GM12878 (cell line): ENCODE data around the gene NACA2. TPM values are rescaled to one million over a fixed set of nuclear protein-coding genes. Genes with fewer than 3 reads are reported as not detected.
A peak's percentile ranks its signal among the peaks of the same experiment; 100 is the strongest.

Experiments used
- ATAC-seq: fragments of 200-7000 bp; cut with Tn5 transposase; 3 replicates; pipeline ENCODE4 v1.9.1; 2020; ENCODE audit warnings: mild to moderate bottlenecking, moderate library complexity
- BruUV-seq: library from RNA; stranded (reverse); fragments of 400-500 nt; replicated peaks from 2 replicates; lab custom pipeline; 2021; lab: Mats Ljungman, UMichigan
- CTCF ChIA-PET: fragments of 300-600 bp; sonication (Branson Sonifier 250); formaldehyde crosslinking; extraction: SDS; loops from one replicate; lab custom pipeline; 2021; ENCODE audit warnings: inconsistent platforms; lab: Yijun Ruan, JAX
- POLR2A ChIA-PET: fragments of 350-600 bp; formaldehyde crosslinking; extraction: SDS; loops from one replicate; lab custom pipeline; 2021; ENCODE audit warnings: inconsistent platforms; lab: Charles Lee
- RAD21 ChIA-PET: fragments of 300-600 bp; sonication (Branson Sonifier 250); formaldehyde crosslinking; loops from one replicate; lab custom pipeline; 2023; ENCODE audit warnings: antibody characterized with exemption; ENCODE audit not compliant: unreplicated experiment; lab: Charles Lee
- SMC1A ChIA-PET: fragments of 300-600 bp; sonication (Branson Sonifier 250); formaldehyde crosslinking; loops from one replicate; lab custom pipeline; 2023; ENCODE audit not compliant: unreplicated experiment, uncharacterized antibody; lab: Charles Lee
- DNase-seq: peaks from one replicate; pipeline ENCODE4 v3.0.0-alpha.2; 2011; ENCODE audit warnings: low read depth, low spot score
- FAIRE-seq: peaks from 3 replicates; lab custom pipeline; 2011; peaks lifted over from hg19 to GRCh38; lab: Jason Lieb, UNC
- H2AFZ ChIP-seq: 2 replicates; pipeline ENCODE4 v1.6.0; 2011; ENCODE audit warnings: low read depth, low read length, control low read depth; ENCODE audit not compliant: control insufficient read depth
- H3K27ac ChIP-seq: 2 replicates; pipeline ENCODE4 v1.5.1; 2011; ENCODE audit warnings: control low read depth; ENCODE audit not compliant: control insufficient read depth, insufficient read depth
- H3K27me3 ChIP-seq, 2 experiments: replicated peaks in 1 of 2; 2 replicates each; pipeline versions ENCODE4 v1.6.0 to v1.6.1; 2011; ENCODE audit warnings: low read length in 1 of 2; ENCODE audit not compliant: control insufficient read depth in 2 of 2, insufficient read depth in 2 of 2
- H3K36me3 ChIP-seq, 2 experiments: 2 replicates each; pipeline ENCODE4 v1.5.1; 2011; ENCODE audit warnings: low read length in 1 of 2; ENCODE audit not compliant: control insufficient read depth in 2 of 2, insufficient read depth in 2 of 2
- H3K4me1 ChIP-seq: 2 replicates; pipeline ENCODE4 v1.6.1; 2011; ENCODE audit warnings: mild to moderate bottlenecking, low read length, moderate library complexity, mixed read lengths; ENCODE audit not compliant: control insufficient read depth, insufficient read depth
- H3K4me2 ChIP-seq: 2 replicates; pipeline ENCODE4 v1.6.0; 2011; ENCODE audit warnings: control low read depth; ENCODE audit not compliant: control insufficient read depth, insufficient read depth
- H3K4me3 ChIP-seq: fragments of 200-600 bp; sonication (generic); 2 replicates; pipeline ENCODE4 v1.5.1; 2016
- H3K79me2 ChIP-seq: 2 replicates; pipeline ENCODE4 v1.6.0; 2011; ENCODE audit warnings: low read length; ENCODE audit not compliant: control insufficient read depth, insufficient read depth
- H3K9ac ChIP-seq: 2 replicates; pipeline ENCODE4 v1.8.0; 2011; ENCODE audit warnings: low read length, control low read depth, mixed read lengths; ENCODE audit not compliant: control insufficient read depth, insufficient read depth
- H3K9me3 ChIP-seq: replicated peaks from 3 replicates; pipeline ENCODE4 v1.5.1; 2011; ENCODE audit warnings: mild to moderate bottlenecking, low read length; ENCODE audit not compliant: control insufficient read depth, insufficient read depth
- H4K20me1 ChIP-seq: 2 replicates; pipeline ENCODE4 v1.6.0; 2011; ENCODE audit not compliant: control insufficient read depth, insufficient read depth
- IKZF2 ChIP-seq, 2 experiments: fragments of 450-650 bp; IDR thresholded peaks; 2 replicates each; pipeline ENCODE4 v1.6.1; 2017; ENCODE audit warnings: mild to moderate bottlenecking in 2 of 2, moderate library complexity in 2 of 2
- IRF4 ChIP-seq: IDR thresholded peaks from 2 replicates; pipeline ENCODE4 v1.6.1; 2011; ENCODE audit warnings: low read depth, low read length
- MTA3 ChIP-seq: IDR thresholded peaks from 2 replicates; pipeline ENCODE4 v1.6.1; 2012; ENCODE audit warnings: low read length, inconsistent platforms, borderline replicate concordance
- MXI1 ChIP-seq: fragments of 150-350 bp; IDR thresholded peaks from 2 replicates; pipeline ENCODE4 v1.6.1; 2011; ENCODE audit warnings: low read depth, mild to moderate bottlenecking, inconsistent platforms, low read length, improper control_type of control experiment
- NFYB ChIP-seq: IDR thresholded peaks from 2 replicates; pipeline ENCODE4 v1.6.1; 2011; ENCODE audit warnings: low read depth, mild to moderate bottlenecking, low read length, improper control_type of control experiment, moderate library complexity; ENCODE audit not compliant: insufficient read depth
- PAX8 ChIP-seq: fragments of 450-650 bp; IDR thresholded peaks from 2 replicates; pipeline ENCODE4 v1.6.1; 2017; ENCODE audit warnings: mild to moderate bottlenecking, moderate library complexity
- RAD21 ChIP-seq: IDR thresholded peaks from 2 replicates; pipeline ENCODE4 v1.6.1; 2011; ENCODE audit warnings: mild to moderate bottlenecking, low read depth, low read length, moderate library complexity; ENCODE audit not compliant: insufficient read depth
- SMAD5 ChIP-seq: IDR thresholded peaks from 2 replicates; pipeline ENCODE4 v1.6.1; 2016; ENCODE audit warnings: antibody characterized with exemption, low read depth
- SMC3 ChIP-seq: IDR thresholded peaks from 2 replicates; pipeline ENCODE4 v1.6.1; 2011; ENCODE audit warnings: low read length, improper control_type of control experiment, borderline replicate concordance
- STAT1 ChIP-seq: fragments of 450-650 bp; conservative IDR thresholded peaks from 2 replicates; pipeline ENCODE4 v1.6.1; 2014; ENCODE audit warnings: antibody characterized with exemption, mild to moderate bottlenecking
- WGBS: methylation state at CpG from one replicate; pipeline ENCODE4 v1.1.6; 2016; ENCODE audit warnings: low lambda C conversion rate; ENCODE audit not compliant: insufficient replicate concordance, insufficient coverage; ENCODE audit errors: missing lambda C conversion rate; 5-methylcytosine and 5-hydroxymethylcytosine counted together
- in situ Hi-C: fragments of 300-500 bp; cut with MboI; formaldehyde crosslinking; loops from 9 replicates; pipeline ENCODE4 v1.14.3; 2018; ENCODE audit warnings: mixed read lengths
- intact Hi-C: fragments of 100-400 bp; cut with micrococcal nuclease; formaldehyde crosslinking; loops from one replicate; pipeline ENCODE4 v1.14.2; 2022; ENCODE audit not compliant: unreplicated experiment
- polyA plus RNA-seq, 11 experiments: library from polyadenylated mRNA; depleted of rRNA in 4 of 11; unstranded in 6 of 11; stranded (reverse) in 5 of 11; fragments of >200 nt; fragmentation: Nextera tagmentation in 4 of 11; fragmentation: Illumina TruSeq in 1 of 11; extraction: Ambion mirVana in 4 of 11; extraction: Trizol in 1 of 11; gene quantifications; 1 replicate in 1 of 11; 2 replicates in 10 of 11; pipeline versions ENCODE4 v1.2.1 to v1.2.3, GENCODE V29; 2011 to 2016; ENCODE audit warnings: inconsistent platforms in 2 of 11, missing spikeins in 2 of 11, low read depth in 1 of 11
- total RNA-seq, 4 experiments: library from RNA; depleted of rRNA in 3 of 4; stranded (reverse); fragments of >200 nt in 3 of 4; fragmentation: Illumina TruSeq in 1 of 4; extraction: Trizol in 1 of 4; gene quantifications; 2 replicates each; pipeline versions ENCODE4 v1.2.1 to v1.2.3, GENCODE V29; 2013 to 2021
- TF ChIP-seq, protein P1 (sequence below): fragments of 450-650 bp; IDR thresholded peaks from 2 replicates; pipeline ENCODE4 v1.6.1; 2017; ENCODE audit warnings: borderline replicate concordance
- TF ChIP-seq, protein P2 (sequence below), 3 experiments: IDR thresholded peaks in 2 of 3; conservative IDR thresholded peaks in 1 of 3; 2 replicates each; pipeline ENCODE4 v1.5.1; 2011; ENCODE audit warnings: low read depth in 3 of 3, low read length in 3 of 3, mild to moderate bottlenecking in 3 of 3, control low read depth in 2 of 3, moderate library complexity in 2 of 3, inconsistent platforms in 1 of 3, mixed read lengths in 1 of 3; ENCODE audit not compliant: control insufficient read depth in 2 of 3, insufficient read depth in 1 of 3; ENCODE audit errors: extremely low read depth in 1 of 3
- TF ChIP-seq, protein P3 (sequence below): fragments of 450-650 bp; IDR thresholded peaks from 2 replicates; pipeline ENCODE4 v1.6.1; 2016; ENCODE audit warnings: mild to moderate bottlenecking

NACA2 gene
- total and polyA plus RNA-seq, 10 of the 15 experiments (the other 5 are each of a cell fraction or from before 2014, with no cell fraction given): 0.16 to 0.68 (median 0.36) TPM; not detected in 4

DNA sequence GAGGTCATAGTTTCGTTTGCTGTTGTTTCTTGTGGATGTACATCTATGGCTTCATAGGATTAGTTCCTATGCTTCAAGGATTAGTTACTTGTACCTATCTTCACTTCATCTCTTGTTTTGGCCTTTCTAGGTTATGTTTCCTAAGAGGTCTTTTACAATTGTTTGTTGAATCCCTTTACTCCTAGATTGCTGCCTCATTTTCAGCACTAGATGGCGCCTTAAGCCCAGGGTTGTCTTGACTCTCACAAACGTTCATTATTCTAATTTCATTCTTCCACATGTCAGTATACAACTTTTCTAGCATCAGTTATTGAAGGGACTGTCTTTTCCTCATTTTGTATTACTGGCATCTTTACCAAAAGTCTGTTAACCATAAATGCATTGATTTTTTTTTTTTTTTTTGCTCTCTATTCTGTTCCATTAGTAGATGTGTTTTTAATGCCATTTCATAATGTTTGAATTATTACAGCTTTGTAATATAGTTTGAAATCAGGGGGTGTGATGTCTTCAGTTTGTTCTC lies 45.0 kb upstream of the NACA2 start:
- in situ Hi-C loops: loop anchor here (5.0 kb wide), 1 partner anchor 201 kb away; no protein-coding TSS in a partner anchor
- no peaks in the 10 kb centered on the region for H4K20me1 ChIP-seq
- no peaks in the 10 kb centered on the region; a peak in 1 of 4 replicates for H3K27me3 ChIP-seq
- FAIRE-seq: peak; percentile 73
- no peaks in the 10 kb centered on the region for H3K36me3 ChIP-seq
- DNase-seq: peak; percentile 35
- H3K4me2 ChIP-seq: no peak overlapping the region
- H3K4me3 ChIP-seq: no peak overlapping the region
- no peak overlapping the region; the same call in 1 of the 2 replicates for H2AFZ ChIP-seq
- H3K9ac ChIP-seq: no peak overlapping the region
- ChIA-PET SMC1A (interaction anchor here (0.6 to 5.6 kb wide), 22 partner anchors 17 to 940 kb away, joined by 3 to 80 read pairs (median 4); no protein-coding TSS in a partner anchor), RAD21 (interaction anchor here (0.6 to 4.8 kb wide), 12 partner anchors 43 to 477 kb away, joined by 3 to 45 read pairs (median 6); partner anchors contain the start of gene BRIP1), CTCF (interaction anchor here (0.6 to 6.0 kb wide), 26 partner anchors 8 to 638 kb away, joined by 3 to 83 read pairs (median 5); no protein-coding TSS in a partner anchor), POLR2A (interaction anchor here (0.6 kb wide), 1 partner anchor 201 kb away, joined by 3 read pairs; no protein-coding TSS in a partner anchor)
- H3K79me2 ChIP-seq: no peaks in the 10 kb centered on the region
- ATAC-seq: peak; percentile 76
- BruUV-seq: no TSS peak
- no peaks in the 10 kb centered on the region for H3K9me3 ChIP-seq
- no peaks in the 10 kb centered on the region for H3K4me1 ChIP-seq
- intact Hi-C loops: loop anchor here (1.0 kb wide), 2 partner anchors 201 to 473 kb away; no protein-coding TSS in a partner anchor
- H3K27ac ChIP-seq: no peak overlapping the region
- 0% methylated on average over 3 of the region's 3 CpGs for WGBS
- TF ChIP-seq SMAD5 (no peak), MXI1 (no peak), MTA3 (no peak), IRF4 (no peak), RAD21 (peak; percentile 98), STAT1 (no peak), IKZF2 (IDR thresholded peaks at IDR 0.05) (no peak), SMC3 (peak; percentile 97), NFYB (no peak), PAX8 (no peak)
- TF ChIP-seq, protein P1, sequence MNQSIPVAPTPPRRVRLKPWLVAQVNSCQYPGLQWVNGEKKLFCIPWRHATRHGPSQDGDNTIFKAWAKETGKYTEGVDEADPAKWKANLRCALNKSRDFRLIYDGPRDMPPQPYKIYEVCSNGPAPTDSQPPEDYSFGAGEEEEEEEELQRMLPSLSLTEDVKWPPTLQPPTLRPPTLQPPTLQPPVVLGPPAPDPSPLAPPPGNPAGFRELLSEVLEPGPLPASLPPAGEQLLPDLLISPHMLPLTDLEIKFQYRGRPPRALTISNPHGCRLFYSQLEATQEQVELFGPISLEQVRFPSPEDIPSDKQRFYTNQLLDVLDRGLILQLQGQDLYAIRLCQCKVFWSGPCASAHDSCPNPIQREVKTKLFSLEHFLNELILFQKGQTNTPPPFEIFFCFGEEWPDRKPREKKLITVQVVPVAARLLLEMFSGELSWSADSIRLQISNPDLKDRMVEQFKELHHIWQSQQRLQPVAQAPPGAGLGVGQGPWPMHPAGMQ: no peak
- TF ChIP-seq, protein P2, sequence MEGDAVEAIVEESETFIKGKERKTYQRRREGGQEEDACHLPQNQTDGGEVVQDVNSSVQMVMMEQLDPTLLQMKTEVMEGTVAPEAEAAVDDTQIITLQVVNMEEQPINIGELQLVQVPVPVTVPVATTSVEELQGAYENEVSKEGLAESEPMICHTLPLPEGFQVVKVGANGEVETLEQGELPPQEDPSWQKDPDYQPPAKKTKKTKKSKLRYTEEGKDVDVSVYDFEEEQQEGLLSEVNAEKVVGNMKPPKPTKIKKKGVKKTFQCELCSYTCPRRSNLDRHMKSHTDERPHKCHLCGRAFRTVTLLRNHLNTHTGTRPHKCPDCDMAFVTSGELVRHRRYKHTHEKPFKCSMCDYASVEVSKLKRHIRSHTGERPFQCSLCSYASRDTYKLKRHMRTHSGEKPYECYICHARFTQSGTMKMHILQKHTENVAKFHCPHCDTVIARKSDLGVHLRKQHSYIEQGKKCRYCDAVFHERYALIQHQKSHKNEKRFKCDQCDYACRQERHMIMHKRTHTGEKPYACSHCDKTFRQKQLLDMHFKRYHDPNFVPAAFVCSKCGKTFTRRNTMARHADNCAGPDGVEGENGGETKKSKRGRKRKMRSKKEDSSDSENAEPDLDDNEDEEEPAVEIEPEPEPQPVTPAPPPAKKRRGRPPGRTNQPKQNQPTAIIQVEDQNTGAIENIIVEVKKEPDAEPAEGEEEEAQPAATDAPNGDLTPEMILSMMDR (IDR thresholded peaks at IDR 0.05 in 2 of 3, conservative IDR thresholded peaks at IDR 0.05 in 1 of 3; ENCODE audit: control insufficient read depth in 2 of 3, extremely low read depth in 1 of 3, insufficient read depth in 1 of 3, low read depth in 3 of 3, low read length in 3 of 3): peak; percentile 75 to 83 (median 82)
- TF ChIP-seq, protein P3, sequence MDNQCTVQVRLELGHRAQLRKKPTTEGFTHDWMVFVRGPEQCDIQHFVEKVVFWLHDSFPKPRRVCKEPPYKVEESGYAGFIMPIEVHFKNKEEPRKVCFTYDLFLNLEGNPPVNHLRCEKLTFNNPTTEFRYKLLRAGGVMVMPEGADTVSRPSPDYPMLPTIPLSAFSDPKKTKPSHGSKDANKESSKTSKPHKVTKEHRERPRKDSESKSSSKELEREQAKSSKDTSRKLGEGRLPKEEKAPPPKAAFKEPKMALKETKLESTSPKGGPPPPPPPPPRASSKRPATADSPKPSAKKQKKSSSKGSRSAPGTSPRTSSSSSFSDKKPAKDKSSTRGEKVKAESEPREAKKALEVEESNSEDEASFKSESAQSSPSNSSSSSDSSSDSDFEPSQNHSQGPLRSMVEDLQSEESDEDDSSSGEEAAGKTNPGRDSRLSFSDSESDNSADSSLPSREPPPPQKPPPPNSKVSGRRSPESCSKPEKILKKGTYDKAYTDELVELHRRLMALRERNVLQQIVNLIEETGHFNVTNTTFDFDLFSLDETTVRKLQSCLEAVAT: no peak
